Renal cortex interstitium (tissue), 11 donors: Measurements from ENCODE around the gene TAX1BP1. TPM values are rescaled to one million over a fixed set of nuclear protein-coding genes. Genes with fewer than 3 reads are reported as not detected.

Source experiments
- DNase-seq, 11 donors: peaks; one replicate each; pipeline ENCODE4 v3.0.0-alpha.2; 2013; ENCODE audit warnings: low read depth in 9 of 11, low spot score in 4 of 11; ENCODE audit errors: extremely low read depth in 1 of 11
- polyA plus RNA-seq, 3 donors: library from polyadenylated mRNA; unstranded; fragments of 120-200 nt; gene quantifications; one replicate each; pipeline ENCODE4 v1.2.1, GENCODE V29; 2013; ENCODE audit not compliant: insufficient read length in 3 of 3

TAX1BP1 gene
- polyA plus RNA-seq, 3 donors = 111 to 139 (median 115) TPM

- DNase-seq = no peak
Measured at GRCh38 chr7:27866828-27867672, 127.1 kb downstream of the TAX1BP1 start.

DNA sequence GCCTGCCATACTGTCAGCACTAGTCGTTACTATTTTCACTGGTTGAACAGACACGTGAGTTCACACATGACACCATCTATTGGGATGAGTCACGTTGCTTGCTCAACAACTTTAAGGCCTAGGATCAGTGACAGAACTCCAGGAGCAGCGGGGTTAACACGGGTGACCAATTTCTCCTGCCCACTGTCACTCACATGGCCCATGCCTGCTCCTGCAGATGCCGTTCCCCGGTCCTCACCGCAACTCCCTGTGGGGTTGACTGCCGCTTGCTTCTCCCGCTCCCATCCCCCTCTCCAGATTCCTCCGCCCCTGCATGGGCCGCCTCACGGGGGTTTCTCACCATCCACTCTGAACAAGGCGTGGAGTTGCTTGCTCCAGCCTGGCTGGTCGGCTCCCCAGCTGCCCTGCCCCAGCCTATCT lies 128.2 kb downstream of the TAX1BP1 start:
- DNase-seq = no peak

DNA sequence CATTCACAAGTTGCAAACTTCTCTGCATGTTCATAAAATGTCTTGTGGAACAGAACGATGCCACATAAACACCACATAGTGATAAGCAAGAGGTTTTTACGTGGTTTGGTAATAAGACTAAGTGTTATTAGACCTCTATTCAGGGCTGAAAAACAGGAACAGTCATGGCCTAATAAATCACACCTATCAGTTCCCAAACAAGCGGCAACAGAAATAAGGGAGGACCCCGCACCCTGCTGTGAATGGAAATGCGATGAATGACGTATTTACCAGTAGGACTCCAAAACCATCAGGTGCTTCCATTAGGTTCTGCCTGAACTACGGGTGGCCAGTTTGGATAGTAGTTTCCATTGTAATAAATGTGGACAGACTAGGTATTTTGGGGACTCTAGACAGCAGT lies 129.1 kb downstream of the TAX1BP1 start:
- DNase-seq = no peak

DNA sequence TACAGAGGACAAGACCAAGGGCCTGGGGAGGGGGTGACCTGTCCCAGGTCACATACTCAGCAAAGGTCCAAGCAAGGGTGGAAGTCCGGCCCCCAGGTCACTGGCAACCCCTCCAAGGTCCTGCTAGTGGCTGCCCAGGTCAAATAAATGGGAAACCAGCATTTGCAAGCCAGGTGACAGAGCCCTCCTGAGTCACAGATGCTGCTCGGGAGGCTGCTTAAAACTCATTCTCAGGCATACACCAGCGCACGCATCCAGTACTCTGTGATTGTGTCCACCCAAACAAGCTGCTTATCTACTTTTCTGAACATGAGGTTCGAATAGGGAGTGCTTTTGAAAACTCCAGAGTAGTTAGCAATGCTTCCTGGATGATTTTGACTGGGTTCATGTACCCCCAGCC lies 130.6 kb downstream of the TAX1BP1 start:
- DNase-seq = no peak

DNA sequence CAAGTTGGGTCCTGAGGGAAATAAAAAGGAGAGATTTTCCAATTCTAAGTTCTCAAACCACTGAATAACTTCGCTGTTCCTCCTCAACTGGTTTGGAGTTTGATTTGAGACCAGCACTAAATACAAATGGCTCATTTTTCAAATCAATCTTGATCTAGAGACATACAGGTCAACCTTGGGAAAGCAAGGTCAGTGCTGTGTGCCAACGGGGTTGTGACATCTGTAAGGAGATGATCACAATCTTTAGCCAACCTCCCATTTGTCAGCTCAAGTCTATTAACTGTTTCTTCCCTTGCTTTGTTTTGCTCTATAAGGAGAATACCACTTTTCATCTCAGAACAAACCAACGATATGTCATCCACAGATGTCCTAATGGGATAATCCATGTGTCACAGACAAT lies 131.1 kb downstream of the TAX1BP1 start:
- DNase-seq = no peak

DNA sequence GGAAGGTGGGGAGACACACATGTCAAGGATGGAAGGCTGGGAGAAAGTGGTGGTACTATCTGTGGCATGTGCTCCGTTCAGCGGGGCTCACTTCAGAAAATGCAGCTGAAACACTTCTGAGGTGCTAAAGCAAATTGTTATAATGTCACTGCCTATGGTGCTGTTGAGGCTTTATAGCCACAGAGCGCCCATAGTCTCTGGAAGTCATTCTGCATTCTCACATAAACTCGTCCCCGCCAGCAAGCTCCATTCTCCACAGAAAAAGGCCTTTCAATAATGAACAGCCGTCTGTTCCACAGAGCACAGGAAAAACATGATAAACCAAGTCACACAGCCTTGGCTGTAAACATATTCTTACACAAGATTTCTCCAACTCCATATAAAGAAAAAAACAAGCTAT lies 131.9 kb downstream of the TAX1BP1 start:
- no peak for DNase-seq

- DNase-seq = no peak
Measured at GRCh38 chr7:27872356-27873275, 132.7 kb downstream of the TAX1BP1 start.

DNA sequence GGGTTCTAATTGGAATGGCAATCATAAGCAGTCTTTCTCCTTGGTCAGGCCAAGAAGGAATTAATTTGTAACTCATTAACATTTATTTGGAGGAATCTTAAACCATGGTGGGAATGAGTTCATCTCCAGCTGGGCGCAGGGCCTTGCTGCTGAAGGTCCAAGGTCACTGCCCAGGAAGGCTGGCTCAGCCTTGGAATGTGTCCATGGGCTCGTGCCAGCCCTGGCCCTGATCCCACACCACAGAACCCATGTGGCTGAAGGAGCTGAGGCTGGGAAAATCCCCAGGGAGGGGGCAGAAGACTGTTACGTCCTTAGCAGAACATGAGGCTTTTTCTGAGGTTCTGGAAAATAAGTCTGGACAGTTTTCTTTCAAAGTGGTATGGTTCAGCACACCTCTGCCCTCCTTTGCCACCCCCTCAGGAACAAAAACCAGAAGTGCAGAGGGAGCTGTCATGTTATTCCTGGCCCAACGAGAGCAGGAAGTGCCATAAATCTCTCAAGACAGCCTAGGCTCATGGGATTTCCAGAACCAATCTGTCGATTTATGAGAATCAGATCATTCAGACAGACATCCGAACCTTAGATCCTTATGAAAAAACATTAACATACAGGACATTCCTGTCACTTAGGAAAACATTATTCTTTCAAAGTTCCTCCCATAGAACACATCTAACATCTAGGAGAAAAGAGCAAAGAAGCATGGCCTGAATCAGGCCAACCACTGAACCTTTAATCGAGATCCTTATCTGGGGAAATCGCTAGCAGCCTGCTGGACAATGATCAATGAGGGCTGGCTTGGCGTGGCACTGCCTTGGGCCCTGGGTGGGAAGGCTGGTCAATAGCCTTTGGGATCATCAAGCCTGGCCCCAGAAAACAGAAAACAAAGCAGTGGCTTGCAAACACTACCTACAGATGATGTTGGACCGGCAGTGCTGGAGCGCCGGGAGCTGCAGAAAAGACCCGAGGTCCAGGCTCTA lies 134.3 kb downstream of the TAX1BP1 start:
- DNase-seq = no peak

DNA sequence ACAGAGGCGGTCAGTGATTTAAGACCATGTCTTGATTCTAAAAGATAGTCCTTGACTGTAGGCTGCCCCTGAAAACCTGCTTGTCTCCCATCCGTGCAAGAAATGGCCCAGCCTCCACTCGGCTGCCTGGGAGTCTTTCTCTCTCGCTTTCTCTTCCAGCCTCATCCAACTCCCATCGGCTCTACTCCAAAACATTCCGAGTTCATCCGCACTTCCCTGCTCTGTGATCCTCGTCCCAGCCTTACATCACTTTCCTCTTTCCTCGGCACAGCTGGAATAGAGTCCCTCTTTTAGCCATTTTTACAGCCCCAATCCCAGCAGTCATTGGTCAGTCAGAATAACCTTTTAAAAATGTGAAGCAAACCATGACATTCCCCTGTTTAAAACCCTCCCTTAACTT lies 135.1 kb downstream of the TAX1BP1 start:
- DNase-seq = no peak

DNA sequence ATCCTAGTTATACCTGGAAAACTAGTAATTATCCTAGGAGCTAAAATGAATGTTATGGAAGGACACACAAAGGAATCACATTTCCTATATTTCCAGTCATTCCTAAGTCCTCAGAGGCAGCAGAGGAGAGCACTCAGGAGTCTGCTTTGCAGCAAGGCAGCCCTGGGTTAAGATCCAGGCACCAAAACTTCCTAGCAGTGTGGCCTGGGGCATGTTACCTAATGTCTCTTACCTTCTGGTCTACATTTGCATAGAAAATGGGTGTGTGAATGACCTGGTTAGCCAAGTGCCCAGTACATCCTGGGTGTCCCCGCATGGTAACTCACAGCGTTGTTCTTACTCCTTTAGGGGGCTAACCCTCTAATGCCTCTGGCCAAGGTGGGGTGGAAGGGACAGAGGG lies 135.9 kb downstream of the TAX1BP1 start:
- DNase-seq = no peak

GRCh38 chr7:27876756-27877155 lies 136.8 kb downstream of the TAX1BP1 start:
- DNase-seq = no peak

Other genes starting within 250 kb of the TAX1BP1 start
- 100 to 1,000 TPM in 1 of 3 donors, 10 to 100 TPM in 2; 85.9 to 105 (median 86.9) TPM for gene HIBADH, start 77.3 kb upstream of the TAX1BP1 start, polyA plus RNA-seq